ENCODE data around the gene CEP55.
A peak's percentile ranks its signal among the peaks of the same experiment; 100 is the strongest.

Gene CEP55

DNA sequence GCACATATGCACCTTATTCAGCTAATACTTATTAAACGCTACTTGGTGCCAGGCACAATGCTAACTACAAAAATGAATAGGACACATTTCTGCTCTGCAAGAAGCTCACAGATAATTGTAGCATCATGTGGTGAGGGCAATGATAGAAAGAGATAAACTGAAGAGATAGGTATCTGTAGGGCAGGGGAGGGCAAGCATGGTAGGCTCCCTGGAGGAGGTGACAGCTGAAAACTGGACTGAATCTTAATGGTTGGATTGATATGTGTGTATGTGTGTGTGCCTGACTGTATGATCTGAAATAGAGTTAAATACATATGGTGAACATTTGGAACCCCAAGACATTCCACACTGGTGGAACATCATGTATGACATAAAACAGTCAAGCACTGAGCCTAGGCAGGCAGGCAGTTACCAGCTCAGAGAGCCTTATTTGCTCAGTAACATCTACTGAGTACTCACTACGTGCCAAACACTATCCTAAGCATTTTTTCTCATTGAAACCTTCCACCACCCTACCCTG is 4.8 kb upstream of the CEP55 start:
- Histone ChIP-seq H3K4me3 (ENCODE audit: low read depth, low read length) (no peak overlapping the region), H3K36me3 (replicated peaks) (no peaks in the 10 kb centered on the region), H3K27me3 (replicated peaks) (no peaks in the 10 kb centered on the region), H3K27ac (no peak overlapping the region)
- DNase-seq: no peak
- TF ChIP-seq, protein P1, sequence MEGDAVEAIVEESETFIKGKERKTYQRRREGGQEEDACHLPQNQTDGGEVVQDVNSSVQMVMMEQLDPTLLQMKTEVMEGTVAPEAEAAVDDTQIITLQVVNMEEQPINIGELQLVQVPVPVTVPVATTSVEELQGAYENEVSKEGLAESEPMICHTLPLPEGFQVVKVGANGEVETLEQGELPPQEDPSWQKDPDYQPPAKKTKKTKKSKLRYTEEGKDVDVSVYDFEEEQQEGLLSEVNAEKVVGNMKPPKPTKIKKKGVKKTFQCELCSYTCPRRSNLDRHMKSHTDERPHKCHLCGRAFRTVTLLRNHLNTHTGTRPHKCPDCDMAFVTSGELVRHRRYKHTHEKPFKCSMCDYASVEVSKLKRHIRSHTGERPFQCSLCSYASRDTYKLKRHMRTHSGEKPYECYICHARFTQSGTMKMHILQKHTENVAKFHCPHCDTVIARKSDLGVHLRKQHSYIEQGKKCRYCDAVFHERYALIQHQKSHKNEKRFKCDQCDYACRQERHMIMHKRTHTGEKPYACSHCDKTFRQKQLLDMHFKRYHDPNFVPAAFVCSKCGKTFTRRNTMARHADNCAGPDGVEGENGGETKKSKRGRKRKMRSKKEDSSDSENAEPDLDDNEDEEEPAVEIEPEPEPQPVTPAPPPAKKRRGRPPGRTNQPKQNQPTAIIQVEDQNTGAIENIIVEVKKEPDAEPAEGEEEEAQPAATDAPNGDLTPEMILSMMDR (IDR thresholded peaks at IDR 0.05; ENCODE audit: low read depth, low read length, missing control alignments): no peak
- in situ Hi-C loops (cut with HindIII; ENCODE audit: low pct_ligation_motif_present, low sequenced_read_pairs): loop anchor here (25.0 kb wide), 1 partner anchor 129 kb away; no protein-coding TSS in a partner anchor

DNA sequence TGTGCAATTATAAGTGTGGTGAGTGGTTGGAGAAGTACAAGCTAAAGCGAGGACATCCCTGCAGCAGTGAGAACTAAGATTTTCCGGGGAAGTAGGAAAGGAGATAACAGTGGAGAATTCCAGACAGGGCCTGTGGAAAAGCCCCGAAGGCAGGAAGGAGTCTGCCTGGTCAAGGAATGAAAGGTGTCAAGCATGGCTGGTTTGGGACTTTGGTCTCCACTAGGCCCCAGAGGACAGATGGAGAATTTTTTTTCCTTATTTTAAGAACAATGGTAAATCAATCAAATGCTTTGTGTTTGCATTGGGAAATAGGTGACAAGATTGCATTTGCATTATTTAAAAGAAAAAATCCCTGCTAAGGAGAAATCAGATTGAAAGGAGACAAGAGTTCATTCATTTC is 3.2 kb upstream of the CEP55 start:
- TF ChIP-seq, protein P1 (IDR thresholded peaks at IDR 0.05; ENCODE audit: low read depth, low read length, missing control alignments): peak; percentile 9
- no peak overlapping the region for H3K4me3 ChIP-seq (ENCODE audit: low read depth, low read length)
- H3K36me3 ChIP-seq (replicated peaks): no peaks in the 10 kb centered on the region
- H3K27ac ChIP-seq: no peak overlapping the region
- no peak for DNase-seq
- H3K27me3 ChIP-seq (replicated peaks): no peaks in the 10 kb centered on the region
- in situ Hi-C loops (cut with HindIII; ENCODE audit: low pct_ligation_motif_present, low sequenced_read_pairs): loop anchor here (25.0 kb wide), 1 partner anchor 131 kb away; no protein-coding TSS in a partner anchor

DNA sequence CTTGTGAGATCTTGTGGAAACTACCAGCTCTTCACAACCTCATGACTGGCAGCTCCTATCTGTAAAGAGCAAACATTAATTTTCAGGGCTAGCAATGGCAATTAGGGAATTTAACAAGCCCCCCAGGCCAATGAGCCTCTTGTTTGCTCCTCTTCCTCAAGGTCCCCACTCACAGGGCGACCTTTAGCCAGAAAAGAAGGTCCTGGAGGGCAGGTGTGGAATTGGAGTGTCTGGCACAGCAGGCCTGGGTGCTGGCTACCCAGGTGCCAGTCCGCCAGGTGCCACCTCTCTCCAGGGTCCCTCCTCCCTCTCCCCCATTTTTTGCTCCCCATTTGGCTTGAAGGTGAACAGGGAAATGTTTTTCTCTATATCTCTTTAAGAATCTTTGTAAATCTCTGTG is 1.9 kb upstream of the CEP55 start:
- in situ Hi-C loops (cut with HindIII; ENCODE audit: low pct_ligation_motif_present, low sequenced_read_pairs): loop anchor here (25.0 kb wide), 1 partner anchor 132 kb away; no protein-coding TSS in a partner anchor
- TF ChIP-seq, protein P1 (IDR thresholded peaks at IDR 0.05; ENCODE audit: low read depth, low read length, missing control alignments): no peak
- Histone ChIP-seq H3K27ac (no peak overlapping the region), H3K27me3 (replicated peaks) (no peaks in the 10 kb centered on the region), H3K36me3 (replicated peaks) (no peaks in the 10 kb centered on the region), H3K4me3 (ENCODE audit: low read depth, low read length) (no peak overlapping the region)
- DNase-seq: no peak

DNA sequence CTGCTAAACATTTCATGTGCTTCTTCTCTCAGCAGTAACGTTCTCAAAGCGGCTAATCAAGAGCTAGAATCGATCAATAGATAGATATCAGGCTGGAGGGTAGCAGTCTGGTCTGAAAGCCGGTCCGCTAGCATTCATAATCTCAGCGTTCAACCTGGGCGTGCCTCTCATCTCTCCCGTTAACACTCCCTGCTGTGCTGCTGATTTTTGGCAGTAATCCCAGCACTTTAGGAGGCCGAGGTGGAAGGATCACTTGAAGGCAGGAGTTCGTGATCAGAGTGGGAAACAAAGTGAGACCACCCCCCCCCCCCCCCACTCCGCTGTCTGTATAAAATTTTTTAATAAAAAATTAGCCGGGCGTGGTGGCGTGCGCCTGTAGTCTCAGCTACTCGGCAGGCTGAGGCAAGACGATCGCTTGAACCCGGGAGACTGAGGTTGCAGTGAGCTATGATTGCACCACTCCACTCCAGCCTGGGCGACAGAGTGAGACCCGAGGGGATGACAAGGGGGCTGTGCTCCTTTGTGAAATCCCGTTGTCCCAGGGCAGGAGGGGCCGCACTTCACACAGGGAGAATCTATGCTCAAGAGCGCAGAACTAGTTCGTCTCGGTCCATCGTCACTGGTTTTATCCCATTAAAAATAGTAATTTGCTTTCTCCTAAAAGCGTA is 624 bp upstream of the CEP55 start:
- TF ChIP-seq, protein P1 (IDR thresholded peaks at IDR 0.05; ENCODE audit: low read depth, low read length, missing control alignments): no peak
- Histone ChIP-seq H3K36me3 (replicated peaks) (no peaks in the 10 kb centered on the region), H3K27me3 (replicated peaks) (no peaks in the 10 kb centered on the region), H3K27ac (no peak overlapping the region), H3K4me3 (ENCODE audit: low read depth, low read length) (peak overlapping the region; percentile 83)
- in situ Hi-C loops (cut with HindIII; ENCODE audit: low pct_ligation_motif_present, low sequenced_read_pairs): loop anchor here (25.0 kb wide), 1 partner anchor 133 kb away; no protein-coding TSS in a partner anchor
- DNase-seq: peak; percentile 26

DNA sequence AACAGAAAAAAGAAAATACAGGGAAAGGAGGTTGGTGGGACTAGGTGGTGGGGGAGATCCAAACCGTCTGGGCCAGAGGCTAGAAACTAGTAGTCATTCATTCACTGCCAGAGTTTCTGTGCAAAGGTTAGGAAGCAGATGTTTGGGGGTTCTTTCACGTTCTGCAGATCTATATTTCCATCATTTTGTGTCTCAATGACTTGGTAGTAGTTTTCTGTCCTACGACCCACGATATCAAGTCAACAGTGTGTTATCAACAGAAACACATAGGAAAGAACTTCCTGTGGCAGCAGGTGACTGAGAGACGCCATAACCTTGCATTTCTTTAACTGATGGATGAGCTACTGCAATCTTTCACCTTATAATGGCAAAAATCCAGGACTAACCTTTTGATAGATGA is 1.8 kb downstream of the CEP55 start:
- TF ChIP-seq, protein P1 (IDR thresholded peaks at IDR 0.05; ENCODE audit: low read depth, low read length, missing control alignments): no peak
- H3K4me3 ChIP-seq (ENCODE audit: low read depth, low read length): no peak overlapping the region
- H3K27me3 ChIP-seq (replicated peaks): no peaks in the 10 kb centered on the region
- H3K27ac ChIP-seq: no peak overlapping the region
- DNase-seq: no peak
- no peaks in the 10 kb centered on the region for H3K36me3 ChIP-seq (replicated peaks)
- in situ Hi-C loops (cut with HindIII; ENCODE audit: low pct_ligation_motif_present, low sequenced_read_pairs): loop anchor here (25.0 kb wide), 1 partner anchor 136 kb away; no protein-coding TSS in a partner anchor

All from brain microvascular endothelial cell (primary cell).